T-cell (primary cell): Measurements from ENCODE around the gene LRRC73. TPM values are rescaled to one million over a fixed set of nuclear protein-coding genes. Genes with fewer than 3 reads are reported as not detected.
"Not testable (repeated sequence)": the region's sequence is repeated elsewhere in the genome, so short reads cannot be mapped to it uniquely, and the experiment has no call there.

Source experiments
- ATAC-seq, 4 experiments: fragments of 200-7000 bp in 3 of 4; fragments of 150-1000 bp in 1 of 4; cut with Tn5 transposase; replicated peaks in 1 of 4; 1 replicate in 3 of 4; 2 replicates in 1 of 4; pipeline ENCODE4 v1.10.0; 2021; ENCODE audit warnings: moderate library complexity in 3 of 4, mild to moderate bottlenecking in 2 of 4, moderate number of reproducible peaks in 1 of 4
- CTCF ChIA-PET, 2 donors: fragments of 300-600 bp; sonication (Branson Sonifier 250); formaldehyde crosslinking; loops; one replicate each; lab custom pipeline; 2022; ENCODE audit warnings: antibody characterized with exemption in 2 of 2; lab: Charles Lee
- POLR2A ChIA-PET, 2 donors: fragments of 300-600 bp; sonication (Branson Sonifier 250); formaldehyde crosslinking; loops; one replicate each; lab custom pipeline; 2022; ENCODE audit warnings: antibody characterized with exemption in 2 of 2; lab: Charles Lee
- DNase-seq, 35 experiments: peaks; one replicate each; pipeline versions ENCODE4 v3.0.0 to v3.0.0-alpha.2; 2013 to 2023
- H3K27ac ChIP-seq: one replicate; pipeline ENCODE4 v1.5.1; 2013; ENCODE audit warnings: low read length
- H3K27me3 ChIP-seq, 2 experiments: replicated peaks in 1 of 2; 1 replicate in 1 of 2; 2 replicates in 1 of 2; pipeline versions ENCODE4 v1.6.1 to v1.7.0; 2013; ENCODE audit warnings: low read length in 1 of 2, mixed read lengths in 1 of 2; ENCODE audit not compliant: control insufficient read depth in 2 of 2, insufficient read depth in 2 of 2; ENCODE audit errors: extremely low read depth in 1 of 2
- H3K36me3 ChIP-seq, 2 donors: 1 replicate in 1 of 2; 2 replicates in 1 of 2; pipeline versions ENCODE4 v1.6.1 to v1.7.0; 2013; ENCODE audit warnings: low read length in 1 of 2; ENCODE audit not compliant: control insufficient read depth in 2 of 2, insufficient read depth in 1 of 2; ENCODE audit errors: extremely low read depth in 1 of 2
- H3K4me1 ChIP-seq, 2 experiments: 1 replicate in 1 of 2; 2 replicates in 1 of 2; pipeline versions ENCODE4 v1.6.1 to v1.7.0; 2013; ENCODE audit warnings: low read length in 2 of 2, mixed read lengths in 1 of 2; ENCODE audit not compliant: insufficient read depth in 2 of 2, control insufficient read depth in 1 of 2; ENCODE audit errors: extremely low read depth in 1 of 2
- H3K4me3 ChIP-seq, 2 donors: 1 replicate in 1 of 2; 2 replicates in 1 of 2; pipeline versions ENCODE4 v1.5.1 to v1.7.0; 2013; ENCODE audit warnings: mild to moderate bottlenecking in 2 of 2, low read length in 1 of 2, moderate library complexity in 1 of 2; ENCODE audit not compliant: control insufficient read depth in 1 of 2; ENCODE audit errors: extremely low read depth in 1 of 2
- H3K9me3 ChIP-seq: 2 replicates; pipeline ENCODE4 v1.7.0; 2013
- H3K27ac Mint-ChIP-seq, 2 donors: one replicate each; pipeline ENCODE4 v1.8.0; 2020 to 2021; ENCODE audit warnings: mild to moderate bottlenecking in 2 of 2, mixed read lengths in 2 of 2
- H3K27me3 Mint-ChIP-seq, 2 donors: one replicate each; pipeline ENCODE4 v1.8.0; 2021 to 2022; ENCODE audit warnings: mixed read lengths in 2 of 2
- H3K36me3 Mint-ChIP-seq: one replicate; pipeline ENCODE4 v1.8.0; 2021; ENCODE audit warnings: mixed read lengths
- H3K4me1 Mint-ChIP-seq, 3 donors: one replicate each; pipeline ENCODE4 v1.8.0; 2020 to 2022; ENCODE audit warnings: mixed read lengths in 3 of 3, mild to moderate bottlenecking in 1 of 3
- H3K4me3 Mint-ChIP-seq, 3 donors: one replicate each; pipeline ENCODE4 v1.8.0; 2020 to 2022; ENCODE audit warnings: mild to moderate bottlenecking in 3 of 3, mixed read lengths in 3 of 3, moderate library complexity in 3 of 3
- H3K9me3 Mint-ChIP-seq, 3 donors: one replicate each; pipeline ENCODE4 v1.8.0; 2020 to 2022; ENCODE audit warnings: mixed read lengths in 3 of 3
- WGBS: methylation state at CpG from one replicate; pipeline ENCODE4 v1.1.5; 2013; ENCODE audit warnings: missing lambda C conversion rate; ENCODE audit not compliant: insufficient coverage; 5-methylcytosine and 5-hydroxymethylcytosine counted together
- total RNA-seq, 35 experiments: library from RNA in 6 of 35; stranded (reverse) in 6 of 35; fragments of 120-200 nt in 1 of 35; gene quantifications; one replicate each; pipeline versions ENCODE4 v1.2.1 to v1.2.4 and lab custom pipeline; 2013 to 2026

Gene LRRC73
- total RNA-seq, 5 donors from 2014 or later (not counting 1 experiment from before 2014, with no cell fraction given): 0.53 to 0.95 (median 0.76) TPM; not detected in 2

DNA sequence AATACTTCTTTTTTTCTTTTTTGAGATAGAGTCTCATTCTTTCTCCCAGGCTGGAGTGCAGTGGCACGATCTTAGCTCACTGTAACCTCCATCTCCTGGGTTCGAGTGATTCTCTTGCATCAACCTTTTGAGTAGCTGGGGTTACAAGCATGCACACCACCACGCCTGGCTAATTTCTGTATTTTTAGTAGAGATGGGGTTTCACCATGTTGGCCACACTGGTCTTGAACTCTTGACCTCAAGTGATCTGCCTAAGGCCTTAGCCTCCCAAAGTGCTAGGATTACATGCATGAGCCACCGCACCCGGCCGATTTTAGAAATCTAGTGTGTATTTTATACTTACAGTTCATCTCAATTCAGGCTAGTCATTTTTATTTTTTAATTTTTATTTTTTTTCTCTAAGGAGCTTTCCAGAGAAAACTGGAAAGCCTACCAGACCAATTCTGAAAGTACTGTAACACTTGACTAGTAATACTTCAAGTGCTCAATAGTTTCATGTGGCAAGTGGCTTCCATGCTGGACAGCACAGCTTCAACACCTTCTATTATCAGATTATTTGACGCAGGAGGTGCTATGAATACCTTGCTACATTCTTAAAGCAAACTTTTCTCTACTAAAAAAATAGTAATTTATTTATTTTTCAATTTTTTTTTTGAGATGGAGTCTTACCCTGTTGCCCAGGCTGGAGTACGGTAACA lies 31.8 kb upstream of the LRRC73 start:
- POLR2A ChIA-PET: no interaction called here

DNA sequence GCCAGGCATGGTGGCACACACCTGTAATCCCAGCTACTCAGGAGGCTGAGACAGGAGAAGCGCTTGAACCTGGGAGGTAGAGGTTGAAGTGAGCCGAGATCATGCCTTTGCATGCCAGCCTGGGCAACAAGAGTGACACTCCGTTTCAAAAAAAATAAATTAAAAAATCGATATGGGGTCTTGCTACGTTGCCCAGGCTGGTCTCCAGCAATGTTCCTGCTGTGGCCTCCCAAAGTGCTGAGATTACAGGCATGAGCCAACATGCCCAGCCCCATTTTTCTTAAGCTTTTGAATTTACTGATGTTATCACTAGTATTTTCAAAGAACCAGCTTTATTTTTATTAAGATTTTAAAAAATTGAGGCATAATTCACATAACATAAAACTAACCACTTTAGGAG lies 30.4 kb upstream of the LRRC73 start:
- WGBS: 100% methylated on average over 1 of the region's 5 CpGs
- Histone ChIP-seq H3K4me3 (no peak overlapping the region), H3K4me1 (peaks cover 0 to 9% of the 10 kb centered on the region in 2 experiments), H3K36me3 (peaks cover 0 to 33% of the 10 kb centered on the region in 2 donors), H3K27ac (no peak overlapping the region), H3K9me3 (no peaks in the 10 kb centered on the region), H3K27me3 (no peaks in the 10 kb centered on the region)
- peaks cover 32% of the 10 kb centered on the region for H3K36me3 Mint-ChIP-seq
- ChIA-PET CTCF (no interaction called here), POLR2A (interaction anchor here in 1 of 2 donors (0.6 kb wide), 1 partner anchor 1819 kb away, joined by 11 read pairs; no protein-coding TSS in a partner anchor)
- H3K4me1 Mint-ChIP-seq: peaks cover 0 to 2% (median 1%) of the 10 kb centered on the region in 3 donors
- no peak for ATAC-seq
- H3K4me3 Mint-ChIP-seq: no peak overlapping the region
- DNase-seq: no peak
- H3K27me3 Mint-ChIP-seq: no peaks in the 10 kb centered on the region
- no peak overlapping the region for H3K27ac Mint-ChIP-seq
- H3K9me3 Mint-ChIP-seq: no peaks in the 10 kb centered on the region

More for the DNA sequence above, 31.8 kb upstream of the LRRC73 start:
- ATAC-seq (no peak), DNase-seq (no peak)
- Histone ChIP-seq H3K27ac (no peak overlapping the region), H3K4me3 (no peak overlapping the region), H3K27me3 (no peaks in the 10 kb centered on the region), H3K4me1 (peaks cover 0 to 9% of the 10 kb centered on the region in 2 experiments), H3K36me3 (peaks cover 0 to 47% of the 10 kb centered on the region in 2 donors), H3K9me3 (no peaks in the 10 kb centered on the region)
- no CpG with 5 or more reads among the region's 8 CpGs for WGBS
- CTCF ChIA-PET: no interaction called here
- no peaks in the 10 kb centered on the region for H3K27me3 Mint-ChIP-seq
- H3K27ac Mint-ChIP-seq: no peak overlapping the region
- H3K4me3 Mint-ChIP-seq: no peak overlapping the region
- peaks cover 0 to 2% (median 1%) of the 10 kb centered on the region in 3 donors for H3K4me1 Mint-ChIP-seq
- H3K36me3 Mint-ChIP-seq: peaks cover 43% of the 10 kb centered on the region
- H3K9me3 Mint-ChIP-seq: no peaks in the 10 kb centered on the region

DNA sequence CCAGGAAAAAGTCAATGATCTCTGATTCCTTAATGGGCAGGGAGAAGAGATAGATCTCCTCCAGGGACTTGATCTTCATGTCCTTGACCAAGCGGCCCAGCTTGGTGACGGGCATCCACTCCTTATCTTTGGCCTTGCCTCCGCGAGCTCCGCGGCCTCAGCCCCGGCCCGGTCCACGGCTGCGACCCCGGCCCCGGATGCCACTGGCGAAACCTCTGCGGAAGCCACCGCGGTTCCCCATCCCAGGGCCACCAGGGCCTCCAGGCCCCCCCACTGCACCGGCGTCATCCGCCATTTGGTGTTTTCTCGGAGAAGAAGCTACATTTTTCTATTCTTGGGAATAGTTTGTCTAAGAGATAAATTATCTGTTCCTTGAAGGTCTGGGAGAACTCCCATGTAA lies 29.3 kb upstream of the LRRC73 start:
- H3K4me3 Mint-ChIP-seq, H3K27me3 ChIP-seq, CTCF ChIA-PET, H3K27ac Mint-ChIP-seq, H3K4me1 ChIP-seq, POLR2A ChIA-PET, H3K27me3 Mint-ChIP-seq, H3K27ac ChIP-seq, H3K4me3 ChIP-seq, H3K9me3 ChIP-seq, ATAC-seq, H3K9me3 Mint-ChIP-seq, DNase-seq, H3K4me1 Mint-ChIP-seq: not testable (repeated sequence)
- WGBS: 99% methylated on average over 14 of the region's 20 CpGs
- H3K36me3 Mint-ChIP-seq: peaks cover 31% of the 10 kb centered on the region
- H3K36me3 ChIP-seq: peaks cover 0 to 27% of the 10 kb centered on the region in 2 donors

DNA sequence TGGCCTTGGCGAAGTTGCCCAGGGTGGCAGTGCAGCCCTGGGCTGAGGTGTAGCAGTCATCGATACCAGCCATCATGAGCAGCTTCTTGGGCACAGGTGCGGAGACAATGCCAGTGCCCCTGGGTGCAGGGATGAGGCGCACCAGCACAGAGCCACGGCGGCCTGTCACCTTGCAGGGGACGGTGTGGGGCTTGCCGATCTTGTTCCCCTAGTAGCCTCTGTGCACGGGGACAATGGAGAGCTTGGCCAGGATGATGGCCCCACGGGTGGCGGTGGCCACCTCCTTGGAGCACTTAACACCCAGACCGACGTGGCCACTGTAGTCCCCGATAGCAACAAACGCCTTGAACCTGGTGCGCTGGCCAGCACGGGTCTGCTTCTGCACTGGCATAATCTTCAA lies 28.8 kb upstream of the LRRC73 start:
- H3K27me3 Mint-ChIP-seq, H3K4me1 Mint-ChIP-seq, H3K4me3 ChIP-seq, POLR2A ChIA-PET, H3K27ac Mint-ChIP-seq, H3K9me3 Mint-ChIP-seq, CTCF ChIA-PET, ATAC-seq, H3K4me3 Mint-ChIP-seq, H3K27me3 ChIP-seq, H3K27ac ChIP-seq, H3K9me3 ChIP-seq, H3K4me1 ChIP-seq, DNase-seq: not testable (repeated sequence)
- WGBS: 95% methylated on average over 3 of the region's 17 CpGs
- H3K36me3 ChIP-seq: peaks cover 0 to 24% of the 10 kb centered on the region in 2 donors
- H3K36me3 Mint-ChIP-seq: peaks cover 30% of the 10 kb centered on the region

DNA sequence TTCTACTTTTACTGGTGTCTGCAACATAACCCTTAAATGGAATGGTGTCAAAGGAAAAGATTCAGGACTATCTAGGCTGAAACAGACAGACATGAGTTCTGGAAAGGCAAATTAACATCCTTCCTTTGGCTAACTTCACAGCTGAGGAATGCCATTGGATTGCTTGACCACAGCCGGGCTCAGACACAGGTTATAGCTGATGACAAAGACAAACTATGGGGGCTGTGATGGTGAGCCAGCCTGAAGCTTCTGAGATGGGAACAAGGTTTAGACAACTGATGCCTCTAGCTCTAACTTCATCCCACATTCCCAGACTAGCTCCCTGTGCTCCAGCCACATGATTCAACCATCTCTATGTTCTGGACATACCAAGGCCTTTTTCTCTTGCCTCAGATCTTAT lies 22.1 kb upstream of the LRRC73 start:
- Mint-ChIP-seq H3K27ac (no peak overlapping the region), H3K36me3 (peaks cover 38% of the 10 kb centered on the region), H3K27me3 (no peaks in the 10 kb centered on the region), H3K4me3 (no peak overlapping the region), H3K4me1 (no peaks in the 10 kb centered on the region), H3K9me3 (no peaks in the 10 kb centered on the region)
- Histone ChIP-seq H3K27me3 (no peaks in the 10 kb centered on the region), H3K4me1 (no peaks in the 10 kb centered on the region), H3K9me3 (no peaks in the 10 kb centered on the region), H3K4me3 (no peak overlapping the region), H3K27ac (no peak overlapping the region), H3K36me3 (peaks cover 7 to 59% of the 10 kb centered on the region in 2 donors)
- ChIA-PET CTCF (no interaction called here), POLR2A (interaction anchor here in 1 of 2 donors (1.0 kb wide), 1 partner anchor 16 kb away, joined by 4 read pairs; the partner anchor contains the start of genes POLR1C and YIPF3)
- DNase-seq: no peak
- no CpG with 5 or more reads among the region's 1 CpG for WGBS
- ATAC-seq: no peak

DNA sequence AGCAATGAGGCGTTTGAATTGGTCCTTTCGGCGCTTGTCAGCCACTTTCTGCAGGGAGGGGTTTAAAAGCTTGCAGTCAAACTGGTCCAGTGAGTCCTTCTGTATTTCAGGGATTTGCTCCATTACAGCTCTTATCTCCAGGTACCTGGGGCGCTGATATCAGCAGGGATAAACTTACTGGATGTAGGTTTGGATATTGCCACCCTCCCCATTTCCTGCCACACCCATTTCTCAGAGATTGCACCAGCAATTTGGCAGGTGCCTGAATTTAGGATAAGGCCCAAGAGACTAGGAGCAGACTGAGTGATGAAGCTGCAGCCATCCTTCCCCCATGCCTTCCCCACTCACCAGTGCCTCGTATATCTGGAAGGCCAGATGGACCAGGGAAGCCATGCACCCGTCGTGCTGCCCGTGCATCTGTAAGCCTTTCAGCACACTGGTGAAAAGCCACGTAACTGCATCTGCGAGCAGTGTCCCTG lies 14.4 kb upstream of the LRRC73 start:
- peaks cover 56% of the 10 kb centered on the region for H3K36me3 Mint-ChIP-seq
- H3K9me3 Mint-ChIP-seq: no peaks in the 10 kb centered on the region
- WGBS: 88% methylated on average over 6 of the region's 10 CpGs
- Histone ChIP-seq H3K4me3 (no peak overlapping the region), H3K36me3 (peaks cover 24 to 95% of the 10 kb centered on the region in 2 donors), H3K27ac (no peak overlapping the region), H3K9me3 (no peaks in the 10 kb centered on the region), H3K27me3 (no peaks in the 10 kb centered on the region), H3K4me1 (no peaks in the 10 kb centered on the region)
- CTCF ChIA-PET: no interaction called here
- POLR2A ChIA-PET: interaction anchor here in 1 of 2 donors (0.7 kb wide), 1 partner anchor 1485 kb away, joined by 5 read pairs; no protein-coding TSS in a partner anchor
- H3K27me3 Mint-ChIP-seq: no peaks in the 10 kb centered on the region
- DNase-seq (no peak), ATAC-seq (no peak)
- H3K4me3 Mint-ChIP-seq: no peak overlapping the region
- H3K27ac Mint-ChIP-seq: no peak overlapping the region
- H3K4me1 Mint-ChIP-seq: peaks cover 0 to 2% (median 0%) of the 10 kb centered on the region in 3 donors
